Stimulated activated CD4-positive, alpha-beta T cell treated with anti-CD3 and anti-CD28 coated beads, Interleukin-4, amount 100 ng/mL, for 48 hours (primary cell): ENCODE results near the gene IDH3A.

ENCODE experiments used
- DNase-seq, 2 donors: peaks; one replicate each; pipeline ENCODE4 v3.0.0-alpha.2; 2020; ENCODE audit warnings: low read depth in 2 of 2

Gene IDH3A

DNA sequence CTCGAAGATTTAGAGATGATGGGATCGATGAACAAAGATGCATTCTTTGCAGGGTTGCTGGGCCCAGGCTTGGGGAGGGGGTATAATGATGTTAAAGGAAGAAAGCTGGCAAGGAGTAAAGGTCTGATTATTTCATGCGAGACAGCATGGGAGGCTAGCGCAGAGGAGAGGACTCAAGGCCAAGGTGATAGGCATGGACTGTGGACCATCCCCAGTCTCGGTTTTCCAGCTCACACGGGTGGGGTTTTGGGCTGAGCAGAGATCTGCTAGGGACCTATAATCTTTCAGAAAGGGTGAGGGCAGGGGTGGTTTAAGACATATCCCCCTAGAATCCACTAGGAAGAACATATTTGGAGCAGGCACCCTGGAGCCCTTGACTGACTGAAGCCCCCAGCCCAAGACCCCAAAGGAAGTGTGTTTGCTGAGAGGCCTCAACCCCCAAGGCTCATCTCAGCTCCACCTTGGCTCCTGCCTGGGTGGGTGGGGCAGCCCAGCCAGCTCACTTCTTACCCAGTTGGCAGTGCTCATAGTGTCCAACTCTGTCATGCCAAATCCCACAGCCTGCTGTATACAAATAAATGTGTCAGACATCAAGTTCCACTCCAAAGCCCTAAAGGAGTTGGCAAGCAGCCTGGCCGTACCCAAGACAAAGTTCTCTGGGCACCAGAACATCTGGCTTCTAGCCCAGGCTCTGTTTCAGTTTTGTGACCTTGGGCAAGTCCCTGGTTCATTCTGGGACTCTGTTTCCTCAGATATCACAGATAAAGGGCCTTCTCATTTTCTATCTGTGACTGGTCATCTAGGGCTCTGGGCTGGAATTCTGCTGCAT, 67.3 kb downstream of the IDH3A start:
- DNase-seq: no peak

DNA sequence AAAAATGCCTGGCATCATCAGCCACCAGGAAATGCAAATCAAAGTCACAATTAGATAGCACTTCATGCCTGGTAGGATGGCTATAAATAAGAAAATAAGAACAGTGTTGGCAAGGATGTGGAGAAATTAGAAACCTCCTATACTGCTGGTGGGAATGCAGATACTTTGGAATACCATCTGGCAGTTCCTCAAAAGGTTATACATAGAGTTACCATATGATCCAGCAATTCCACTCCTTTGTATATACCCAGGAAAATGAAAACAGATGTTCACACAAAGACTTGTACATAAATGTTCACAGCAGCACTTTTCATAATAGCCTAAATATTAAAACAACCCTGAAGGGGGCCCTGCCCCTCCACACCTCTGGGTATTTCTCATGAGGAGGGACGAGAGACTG, 71.6 kb downstream of the IDH3A start:
- no peak for DNase-seq
